Lower lobe of right lung (tissue), 2 donors: ENCODE data around the gene HCN2. TPM values are rescaled to one million over a fixed set of nuclear protein-coding genes. Genes with fewer than 3 reads are reported as not detected.

ENCODE experiments used
- ATAC-seq, 2 donors: fragments of 200-7000 bp; cut with Tn5 transposase; one replicate each; pipeline ENCODE4 v1.9.1; 2020 to 2022; ENCODE audit warnings: mild to moderate bottlenecking in 2 of 2, moderate library complexity in 2 of 2
- DNase-seq: peaks from one replicate; pipeline ENCODE4 v3.0.0-alpha.2; 2020
- H3K27ac ChIP-seq: fragments of 200-600 bp; one replicate; pipeline ENCODE4 v1.8.0; 2022
- H3K27me3 ChIP-seq: fragments of 200-600 bp; one replicate; pipeline ENCODE4 v1.8.0; 2022; ENCODE audit warnings: low read depth
- H3K36me3 ChIP-seq: fragments of 200-600 bp; one replicate; pipeline ENCODE4 v1.8.0; 2022; ENCODE audit warnings: mild to moderate bottlenecking
- H3K4me1 ChIP-seq: fragments of 200-600 bp; one replicate; pipeline ENCODE4 v1.8.0; 2022
- H3K4me3 ChIP-seq: fragments of 200-600 bp; one replicate; pipeline ENCODE4 v1.8.0; 2022; ENCODE audit warnings: mild to moderate bottlenecking
- H3K9me3 ChIP-seq: fragments of 200-600 bp; one replicate; pipeline ENCODE4 v1.8.0; 2022
- intact Hi-C: fragments of 100-400 bp; cut with DNase I; formaldehyde crosslinking; loops from one replicate; pipeline ENCODE4 v1.11.0; 2022
- total RNA-seq: library from RNA; stranded (reverse); fragmentation: NEBNext Ultra II Directional; extraction: Animal tissue kit (Norgen Biotek cat#: 25700); gene quantifications from one replicate; pipeline ENCODE4 v1.2.1, GENCODE V29; 2021
- TF ChIP-seq, protein P1 (sequence below): fragments of 200-600 bp; IDR thresholded peaks from one replicate; pipeline ENCODE4 v1.8.0; 2022; ENCODE audit warnings: antibody characterized with exemption, mild to moderate bottlenecking
- donor health status: DM: no; HTN: yes; CAD: no; lungs with severe emphysema.

The HCN2 gene
- total RNA-seq, 1 donor from 2014 or later, result 0.24 TPM

GRCh38 chr19:612941-613340 is 23.3 kb downstream of the HCN2 start:
- H3K27me3 ChIP-seq, result peaks cover 4% of the 10 kb centered on the region

GRCh38 chr19:613732-614567 is 24.3 kb downstream of the HCN2 start:
- Histone ChIP-seq H3K27ac (no peak overlapping the region), H3K4me1 (peaks cover 30% of the 10 kb centered on the region), H3K9me3 (no peaks in the 10 kb centered on the region), H3K27me3 (peaks cover 4% of the 10 kb centered on the region), H3K4me3 (no peak overlapping the region), H3K36me3 (peaks cover 19% of the 10 kb centered on the region)
- DNase-seq (no peak), ATAC-seq (no peak)
- intact Hi-C loops, result no loop called here
- TF ChIP-seq, protein P1, sequence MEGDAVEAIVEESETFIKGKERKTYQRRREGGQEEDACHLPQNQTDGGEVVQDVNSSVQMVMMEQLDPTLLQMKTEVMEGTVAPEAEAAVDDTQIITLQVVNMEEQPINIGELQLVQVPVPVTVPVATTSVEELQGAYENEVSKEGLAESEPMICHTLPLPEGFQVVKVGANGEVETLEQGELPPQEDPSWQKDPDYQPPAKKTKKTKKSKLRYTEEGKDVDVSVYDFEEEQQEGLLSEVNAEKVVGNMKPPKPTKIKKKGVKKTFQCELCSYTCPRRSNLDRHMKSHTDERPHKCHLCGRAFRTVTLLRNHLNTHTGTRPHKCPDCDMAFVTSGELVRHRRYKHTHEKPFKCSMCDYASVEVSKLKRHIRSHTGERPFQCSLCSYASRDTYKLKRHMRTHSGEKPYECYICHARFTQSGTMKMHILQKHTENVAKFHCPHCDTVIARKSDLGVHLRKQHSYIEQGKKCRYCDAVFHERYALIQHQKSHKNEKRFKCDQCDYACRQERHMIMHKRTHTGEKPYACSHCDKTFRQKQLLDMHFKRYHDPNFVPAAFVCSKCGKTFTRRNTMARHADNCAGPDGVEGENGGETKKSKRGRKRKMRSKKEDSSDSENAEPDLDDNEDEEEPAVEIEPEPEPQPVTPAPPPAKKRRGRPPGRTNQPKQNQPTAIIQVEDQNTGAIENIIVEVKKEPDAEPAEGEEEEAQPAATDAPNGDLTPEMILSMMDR, result no peak

More at GRCh38 chr19:612941-613340, 23.3 kb downstream of the HCN2 start:
- no peak for DNase-seq
- H3K27ac ChIP-seq, result no peak overlapping the region
- ATAC-seq, result no peak
- peaks cover 9% of the 10 kb centered on the region for H3K36me3 ChIP-seq
- intact Hi-C loops, result no loop called here
- H3K9me3 ChIP-seq, result no peaks in the 10 kb centered on the region
- peaks cover 35% of the 10 kb centered on the region for H3K4me1 ChIP-seq
- TF ChIP-seq, protein P1, result no peak
- no peak overlapping the region for H3K4me3 ChIP-seq

- no peak for ATAC-seq
- peaks cover 34% of the 10 kb centered on the region for H3K36me3 ChIP-seq
- intact Hi-C loops, result no loop called here
Observed at GRCh38 chr19:615619-616018, 25.9 kb downstream of the HCN2 start.

DNA sequence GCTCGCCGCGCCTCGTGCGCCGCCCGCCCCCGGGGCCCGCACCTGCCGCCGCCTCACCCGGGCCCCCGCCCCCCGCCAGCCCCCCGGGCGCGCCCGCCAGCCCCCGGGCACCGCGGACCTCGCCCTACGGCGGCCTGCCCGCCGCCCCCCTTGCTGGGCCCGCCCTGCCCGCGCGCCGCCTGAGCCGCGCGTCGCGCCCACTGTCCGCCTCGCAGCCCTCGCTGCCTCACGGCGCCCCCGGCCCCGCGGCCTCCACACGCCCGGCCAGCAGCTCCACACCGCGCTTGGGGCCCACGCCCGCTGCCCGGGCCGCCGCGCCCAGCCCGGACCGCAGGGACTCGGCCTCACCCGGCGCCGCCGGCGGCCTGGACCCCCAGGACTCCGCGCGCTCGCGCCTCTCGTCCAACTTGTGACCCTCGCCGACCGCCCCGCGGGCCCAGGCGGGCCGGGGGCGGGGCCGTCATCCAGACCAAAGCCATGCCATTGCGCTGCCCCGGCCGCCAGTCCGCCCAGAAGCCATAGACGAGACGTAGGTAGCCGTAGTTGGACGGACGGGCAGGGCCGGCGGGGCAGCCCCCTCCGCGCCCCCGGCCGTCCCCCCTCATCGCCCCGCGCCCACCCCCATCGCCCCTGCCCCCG is 26.5 kb downstream of the HCN2 start:
- ATAC-seq, result no peak
- Histone ChIP-seq H3K9me3 (no peaks in the 10 kb centered on the region), H3K4me1 (peaks cover 8% of the 10 kb centered on the region), H3K27me3 (peaks cover 4% of the 10 kb centered on the region), H3K36me3 (peaks cover 37% of the 10 kb centered on the region), H3K27ac (no peak overlapping the region), H3K4me3 (no peak overlapping the region)
- TF ChIP-seq, protein P1, result no peak
- intact Hi-C loops, result no loop called here
- DNase-seq, result no peak

More at GRCh38 chr19:615619-616018, 25.9 kb downstream of the HCN2 start:
- Histone ChIP-seq H3K4me3 (no peak overlapping the region), H3K27me3 (peaks cover 4% of the 10 kb centered on the region), H3K4me1 (peaks cover 14% of the 10 kb centered on the region), H3K27ac (no peak overlapping the region), H3K9me3 (no peaks in the 10 kb centered on the region)
- TF ChIP-seq, protein P1, result peak; percentile 9
- no peak for DNase-seq

DNA sequence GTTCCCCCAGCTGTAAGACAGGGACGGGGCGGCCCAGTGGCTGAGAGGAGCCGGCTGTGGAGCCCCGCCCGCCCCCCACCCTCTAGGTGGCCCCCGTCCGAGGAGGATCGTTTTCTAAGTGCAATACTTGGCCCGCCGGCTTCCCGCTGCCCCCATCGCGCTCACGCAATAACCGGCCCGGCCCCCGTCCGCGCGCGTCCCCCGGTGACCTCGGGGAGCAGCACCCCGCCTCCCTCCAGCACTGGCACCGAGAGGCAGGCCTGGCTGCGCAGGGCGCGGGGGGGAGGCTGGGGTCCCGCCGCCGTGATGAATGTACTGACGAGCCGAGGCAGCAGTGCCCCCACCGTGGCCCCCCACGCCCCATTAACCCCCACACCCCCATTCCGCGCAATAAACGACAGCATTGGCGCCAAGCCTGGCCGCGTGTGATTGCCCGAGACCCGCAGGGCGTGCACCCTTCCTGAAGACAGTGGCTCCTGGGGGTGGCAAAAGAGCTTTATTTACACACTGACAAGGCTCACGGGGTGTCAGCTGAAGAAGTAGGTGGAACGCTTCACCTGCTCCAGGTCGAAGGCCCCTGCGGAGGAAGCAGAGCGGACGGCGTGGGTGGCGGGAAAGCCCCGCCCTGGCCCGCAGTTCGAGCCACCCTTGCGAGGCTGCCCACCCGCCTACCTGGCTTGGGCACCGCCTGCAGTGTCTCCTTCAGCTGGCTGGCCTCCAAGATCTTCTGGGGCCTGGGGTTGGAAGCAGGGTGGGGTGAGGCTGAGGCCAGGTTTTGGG is 27.3 kb downstream of the HCN2 start:
- Histone ChIP-seq H3K9me3 (no peaks in the 10 kb centered on the region), H3K27ac (no peak overlapping the region), H3K27me3 (peaks cover 4% of the 10 kb centered on the region), H3K4me1 (peaks cover 3% of the 10 kb centered on the region), H3K4me3 (no peak overlapping the region), H3K36me3 (peaks cover 43% of the 10 kb centered on the region)
- intact Hi-C loops, result no loop called here
- ATAC-seq, result no peak
- TF ChIP-seq, protein P1, result no peak
- DNase-seq, result no peak
